HG02610 (cell line): ENCODE data around the gene RNF217.
"Not testable (repeated sequence)": the region's sequence is repeated elsewhere in the genome, so short reads cannot be mapped to it uniquely, and the experiment has no call there.

Experiments used
- ATAC-seq: cut with Tn5 transposase; IDR thresholded peaks from one replicate; pipeline ENCODE4 v1.9.1; 2021; ENCODE audit warnings: mild to moderate bottlenecking, moderate library complexity; ENCODE audit not compliant: unreplicated experiment

The RNF217 gene

DNA sequence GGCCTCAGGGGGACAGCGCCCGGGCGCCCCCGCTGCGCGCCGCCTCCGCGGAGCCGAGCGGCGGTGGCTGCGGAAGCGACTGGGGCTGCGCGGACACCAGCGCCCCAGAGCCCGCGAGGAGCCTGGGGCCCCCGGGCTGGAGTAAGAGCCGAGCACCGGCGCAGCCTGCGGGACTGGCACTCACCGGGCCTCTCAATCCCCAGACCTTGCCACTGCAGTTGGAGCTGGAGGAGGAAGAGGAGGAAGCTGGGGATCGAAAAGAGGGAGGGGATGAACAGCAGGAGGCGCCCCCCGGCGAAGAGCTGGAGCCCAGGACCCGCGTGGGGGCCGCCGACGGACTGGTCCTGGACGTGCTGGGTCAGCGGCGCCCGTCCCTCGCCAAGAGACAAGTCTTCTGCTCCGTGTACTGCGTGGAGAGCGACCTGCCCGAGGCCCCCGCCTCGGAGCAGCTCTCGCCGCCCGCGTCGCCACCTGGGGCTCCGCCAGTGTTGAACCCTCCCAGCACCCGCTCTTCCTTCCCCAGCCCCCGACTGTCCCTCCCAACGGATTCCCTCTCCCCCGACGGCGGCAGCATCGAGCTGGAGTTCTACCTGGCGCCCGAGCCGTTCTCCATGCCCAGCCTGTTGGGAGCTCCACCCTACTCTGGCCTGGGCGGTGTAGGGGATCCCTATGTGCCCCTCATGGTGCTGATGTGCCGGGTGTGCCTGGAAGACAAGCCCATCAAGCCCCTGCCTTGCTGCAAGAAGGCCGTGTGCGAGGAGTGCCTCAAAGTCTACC lies 590 bp downstream of the RNF217 start:
- no peak for ATAC-seq

DNA sequence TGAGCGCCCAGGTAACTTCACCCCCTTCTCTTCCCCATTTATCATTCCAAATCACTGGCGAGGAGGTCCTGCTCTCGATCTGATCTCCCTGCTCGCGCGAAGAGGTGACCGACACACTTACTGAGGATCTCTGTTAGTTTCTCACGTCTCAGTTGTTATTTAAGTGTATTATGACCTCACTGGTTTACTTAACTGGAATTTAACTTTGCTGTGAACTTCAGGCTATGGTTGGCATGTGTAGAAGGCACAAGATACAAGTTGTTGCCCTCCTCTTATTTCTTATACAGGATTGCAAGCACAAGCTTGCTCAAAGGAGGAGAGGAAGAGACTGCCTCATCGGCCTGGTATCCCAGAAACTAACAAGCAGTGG lies 1.2 kb downstream of the RNF217 start:
- no peak for ATAC-seq

DNA sequence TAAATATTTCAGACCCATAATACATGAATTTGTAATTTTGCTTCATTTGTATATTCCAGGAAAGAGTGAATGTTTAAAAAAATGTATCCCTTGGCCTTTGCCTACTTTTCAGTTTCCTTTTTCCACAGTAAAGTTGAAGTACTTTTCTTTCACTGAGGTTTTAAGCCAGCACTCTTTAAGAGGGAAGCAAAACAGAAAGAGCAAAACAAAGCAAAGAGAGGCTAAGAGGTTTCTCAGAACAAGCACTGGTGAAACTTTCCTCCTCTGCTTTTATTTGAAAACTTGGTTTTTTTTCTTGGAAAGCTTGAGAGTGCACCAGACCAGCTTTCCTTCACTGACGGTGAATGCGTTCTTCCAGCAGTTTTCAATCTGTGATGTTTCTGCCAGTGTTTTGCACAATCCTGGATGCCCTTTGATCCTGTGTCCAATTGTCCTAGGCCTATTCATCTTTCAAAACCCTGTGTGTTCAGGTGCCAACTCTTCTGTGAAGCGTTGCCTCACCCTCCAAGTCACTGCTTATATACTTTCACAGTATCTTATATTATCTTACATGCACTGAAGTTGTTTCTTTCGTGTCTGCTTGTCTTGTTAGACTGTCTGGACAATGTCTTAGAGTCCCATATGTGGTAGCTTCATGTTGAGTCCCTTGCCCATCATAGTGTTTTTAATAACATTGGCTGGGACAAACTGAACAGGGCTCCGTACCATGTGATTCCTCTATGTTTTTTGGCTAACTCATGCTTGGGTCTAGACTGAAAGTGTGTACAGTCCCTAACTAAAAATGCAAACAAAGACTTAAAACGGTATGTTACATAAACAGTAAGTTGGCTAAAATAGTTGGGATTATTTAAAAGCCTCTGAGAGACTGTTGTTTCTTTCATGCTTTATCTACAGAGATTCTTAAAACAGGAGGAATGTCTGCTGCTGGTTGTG lies 1.9 kb downstream of the RNF217 start:
- ATAC-seq: no peak

DNA sequence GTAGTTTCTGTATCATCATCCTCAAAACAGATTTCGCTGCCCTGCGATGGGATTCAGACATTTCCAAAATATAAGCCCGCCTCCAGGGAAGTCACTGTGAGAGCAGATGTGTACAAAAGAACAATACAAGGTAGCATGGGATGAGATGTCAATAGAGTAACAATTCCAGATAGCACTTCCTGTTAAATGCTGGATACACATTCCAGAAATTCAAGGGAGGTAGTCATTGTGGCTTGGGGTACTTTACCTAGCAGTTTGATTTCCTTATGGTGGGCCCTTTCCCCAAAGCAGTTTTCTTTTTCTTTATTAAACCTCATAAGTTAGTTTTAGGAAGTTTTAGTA lies 2.5 kb downstream of the RNF217 start:
- no peak for ATAC-seq

- not testable (repeated sequence) for ATAC-seq
Measured at GRCh38 chr6:124965424-124965850, 3.2 kb downstream of the RNF217 start.

GRCh38 chr6:124967444-124967843 lies 5.2 kb downstream of the RNF217 start:
- ATAC-seq: no peak

DNA sequence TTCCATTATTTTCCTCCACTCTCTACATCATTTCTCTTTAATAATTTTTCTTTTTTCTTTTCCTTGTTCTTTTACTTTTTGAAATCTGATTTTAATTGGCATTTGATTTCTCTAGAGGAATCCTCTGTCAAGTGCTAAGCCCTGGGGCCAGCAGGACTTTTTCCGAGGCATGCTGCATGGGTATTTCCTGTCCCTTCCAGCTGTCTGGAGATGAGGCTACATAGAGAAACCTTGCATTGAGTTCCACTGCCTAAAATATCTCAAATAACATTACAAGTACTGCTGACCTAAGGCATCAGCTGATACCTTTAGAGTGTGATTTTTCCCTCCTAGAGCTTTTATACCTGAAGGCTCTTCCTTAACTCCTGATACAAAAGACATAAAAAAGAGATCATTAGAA lies 6.2 kb downstream of the RNF217 start:
- no peak for ATAC-seq

GRCh38 chr6:124970243-124970642 lies 8.0 kb downstream of the RNF217 start:
- ATAC-seq: no peak

- no peak for ATAC-seq
Measured at GRCh38 chr6:124970763-124971162, 8.5 kb downstream of the RNF217 start.

- no peak for ATAC-seq
Measured at GRCh38 chr6:124973780-124974179, 11.5 kb downstream of the RNF217 start.

DNA sequence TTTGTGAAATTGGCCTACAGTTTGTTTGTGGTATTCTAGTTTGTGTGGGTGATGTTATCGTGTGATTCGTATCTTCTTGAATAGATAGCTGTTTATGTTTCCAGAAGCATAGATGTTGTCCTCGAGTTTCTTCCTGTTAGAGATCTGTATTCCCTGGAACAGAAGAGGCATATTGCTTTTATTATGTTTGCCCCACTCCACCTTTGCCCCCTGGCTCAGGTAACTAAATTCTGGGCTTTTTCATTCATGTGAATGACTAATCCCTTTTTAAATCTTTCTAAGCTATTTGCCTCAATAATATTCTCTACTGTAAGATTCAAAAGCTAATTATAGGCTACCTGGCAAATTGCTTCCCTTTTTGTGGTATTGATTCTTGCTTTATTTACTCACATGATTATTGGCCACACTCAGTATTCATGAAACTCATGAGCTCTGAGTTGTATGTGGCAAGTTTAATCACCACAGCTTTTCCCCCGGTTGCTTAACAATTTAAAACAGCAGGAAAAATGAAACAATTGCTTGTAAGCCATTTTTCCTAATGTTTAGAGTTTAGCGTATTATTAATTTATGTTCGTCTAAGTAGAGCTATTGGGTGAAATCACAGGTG lies 12.6 kb downstream of the RNF217 start:
- ATAC-seq: no peak

GRCh38 chr6:124977067-124977908 lies 15.1 kb downstream of the RNF217 start:
- no peak for ATAC-seq

DNA sequence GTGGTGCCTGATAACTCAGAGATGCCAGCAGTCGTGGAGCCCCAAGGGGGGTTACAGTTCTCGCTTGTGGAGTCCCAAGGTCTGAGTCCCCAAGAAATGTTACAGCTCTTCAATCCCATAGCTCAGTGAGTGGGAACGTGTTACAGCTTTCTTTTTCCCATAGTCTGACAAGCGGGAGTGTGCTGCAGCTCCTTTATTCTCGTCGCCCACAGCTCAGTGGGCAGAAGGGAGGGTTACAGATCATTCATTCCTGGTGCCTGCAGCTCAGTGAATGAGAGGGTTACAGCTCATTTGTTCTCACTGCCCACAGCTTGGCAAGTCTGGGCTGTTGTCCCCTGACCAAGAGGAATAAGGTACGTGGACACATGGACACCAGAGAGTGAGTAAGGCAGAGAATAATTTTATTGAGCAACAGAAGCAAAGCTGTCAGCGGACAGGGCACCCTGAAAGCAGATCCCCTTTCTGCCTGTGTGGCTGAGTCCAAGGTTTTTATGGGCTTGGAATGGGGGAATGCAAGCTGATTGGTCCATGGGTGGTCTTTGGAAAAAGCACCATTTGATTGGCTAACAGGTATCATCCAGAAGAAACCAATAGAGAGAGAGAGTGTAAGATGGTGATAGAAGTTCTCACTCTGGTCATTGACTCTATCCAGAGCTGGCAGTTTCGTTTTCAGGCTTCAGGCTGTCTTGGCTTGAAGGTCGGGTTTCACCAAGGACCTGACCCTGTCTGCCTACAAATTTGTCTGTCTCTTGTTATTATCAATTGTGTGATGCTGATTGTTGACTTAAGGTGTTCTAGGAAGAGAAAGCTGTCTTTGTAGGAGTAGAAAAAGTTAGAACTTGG lies 16.4 kb downstream of the RNF217 start:
- ATAC-seq: no peak

DNA sequence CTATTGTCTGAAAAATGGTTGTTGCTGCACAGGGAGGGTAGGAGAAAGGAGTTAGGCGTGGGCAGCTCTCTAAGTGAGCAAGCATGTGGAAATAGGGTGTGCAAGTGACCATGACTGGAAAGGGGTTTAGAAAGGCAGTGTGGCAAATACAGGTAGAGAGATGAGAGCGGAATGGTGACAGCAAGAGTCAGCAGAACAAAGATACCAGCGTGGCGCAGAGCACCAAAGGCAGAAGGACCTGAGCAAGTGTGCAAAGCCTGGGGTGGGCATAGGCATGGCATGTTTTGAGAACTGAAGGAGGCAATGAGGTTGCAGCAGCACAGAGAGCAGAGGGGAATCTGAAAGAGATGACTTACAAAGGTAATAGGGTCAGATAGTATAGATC lies 17.0 kb downstream of the RNF217 start:
- ATAC-seq: no peak

GRCh38 chr6:124982669-124983068 lies 20.4 kb downstream of the RNF217 start:
- no peak for ATAC-seq

- peak; percentile 57 for ATAC-seq
Measured at GRCh38 chr6:124983383-124984083, 21.3 kb downstream of the RNF217 start.

DNA sequence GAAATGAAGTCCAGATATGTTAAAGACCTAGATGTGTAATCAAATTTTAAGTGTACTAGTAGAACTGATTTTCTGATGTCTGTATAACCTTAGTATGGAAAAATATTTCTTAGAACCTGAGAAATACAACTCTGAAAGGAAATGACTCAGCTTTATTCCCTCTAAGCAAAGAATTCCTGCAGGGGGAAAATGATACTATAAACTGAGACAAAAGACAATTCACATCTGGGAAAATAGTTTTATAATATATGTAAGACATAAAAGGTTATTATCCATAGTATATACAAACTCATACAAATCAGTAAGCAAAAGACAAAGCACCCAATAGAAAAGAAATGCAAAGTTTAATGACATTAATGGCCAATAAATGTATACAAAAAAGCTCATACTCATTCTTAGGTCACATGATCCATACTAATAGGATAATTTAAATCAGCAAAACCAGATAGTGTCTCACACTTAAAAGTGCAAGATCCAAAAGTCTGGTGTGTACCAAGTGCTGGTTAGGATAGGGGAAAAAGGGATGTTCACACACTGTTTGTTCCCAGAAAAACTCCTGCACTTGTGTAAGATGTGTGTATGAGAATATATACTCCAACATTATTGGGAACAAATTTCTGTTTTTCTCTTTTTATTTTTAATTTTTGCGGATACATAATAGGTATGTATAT lies 22.6 kb downstream of the RNF217 start:
- no peak for ATAC-seq

DNA sequence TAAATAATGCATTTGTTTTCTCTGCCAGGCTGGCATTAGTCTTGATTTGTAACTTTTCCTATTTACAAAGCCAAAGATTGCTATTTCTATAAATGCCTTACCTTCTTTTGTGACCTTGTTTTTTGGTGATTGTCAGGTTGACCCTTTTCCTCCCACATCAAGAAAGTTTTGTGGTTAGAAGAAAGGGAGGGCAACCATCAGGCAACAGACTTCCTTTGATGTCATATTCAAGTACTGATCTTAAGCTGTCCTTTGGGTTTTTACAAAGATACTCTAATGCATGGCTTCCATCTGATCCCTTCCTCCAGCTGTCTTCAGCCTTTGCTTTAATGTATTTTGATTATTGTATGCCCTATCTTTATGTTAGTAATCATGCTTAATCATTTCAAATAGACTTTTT lies 23.9 kb downstream of the RNF217 start:
- ATAC-seq: no peak

- no peak for ATAC-seq
Measured at GRCh38 chr6:124987291-124987690, 25.1 kb downstream of the RNF217 start.
